HL-60 (cell line): Measurements from ENCODE around the gene TNRC6C.
"Not testable (repeated sequence)": the region's sequence is repeated elsewhere in the genome, so short reads cannot be mapped to it uniquely, and the experiment has no call there.

ENCODE experiments used
- DNase-seq, 2 experiments: peaks; one replicate each; pipeline ENCODE4 v3.0.0-alpha.2; 2010 to 2020; ENCODE audit warnings: low read depth in 1 of 2, low spot score in 1 of 2
- H3K27ac ChIP-seq: fragments of 250-450 bp; sonication (Bioruptor Pico); replicated peaks from 2 replicates; pipeline ENCODE4 v1.5.1; 2020; ENCODE audit warnings: mild to moderate bottlenecking, moderate library complexity
- H3K27me3 ChIP-seq: fragments of 250-450 bp; sonication (Bioruptor Pico); 2 replicates; pipeline ENCODE4 v1.5.1; 2021; ENCODE audit warnings: mild to moderate bottlenecking, moderate library complexity; ENCODE audit not compliant: insufficient read depth, poor library complexity, severe bottlenecking
- H3K4me3 ChIP-seq: replicated peaks from 2 replicates; pipeline ENCODE4 v1.5.1; 2011; ENCODE audit warnings: mild to moderate bottlenecking, control low read depth, low read length; ENCODE audit not compliant: insufficient read depth
- CTCF ChIP-seq: IDR thresholded peaks from one replicate; pipeline ENCODE4 v1.5.1; 2011; ENCODE audit warnings: low read length, control low read depth, inconsistent platforms; ENCODE audit not compliant: insufficient read depth
- GABPA ChIP-seq: IDR thresholded peaks from 2 replicates; pipeline ENCODE4 v1.6.1; 2012; ENCODE audit warnings: low read depth
- POLR2AphosphoS5 ChIP-seq: IDR thresholded peaks from 2 replicates; pipeline ENCODE4 v1.6.1; 2012; ENCODE audit warnings: low read depth
- SPI1 ChIP-seq: IDR thresholded peaks from 2 replicates; pipeline ENCODE4 v1.6.1; 2012; ENCODE audit warnings: low read depth, mild to moderate bottlenecking, borderline replicate concordance
- TF ChIP-seq, protein P1 (sequence below): IDR thresholded peaks from 2 replicates; pipeline ENCODE4 v1.6.1; 2012; ENCODE audit warnings: low read depth; ENCODE audit not compliant: insufficient replicate concordance

The TNRC6C gene

DNA sequence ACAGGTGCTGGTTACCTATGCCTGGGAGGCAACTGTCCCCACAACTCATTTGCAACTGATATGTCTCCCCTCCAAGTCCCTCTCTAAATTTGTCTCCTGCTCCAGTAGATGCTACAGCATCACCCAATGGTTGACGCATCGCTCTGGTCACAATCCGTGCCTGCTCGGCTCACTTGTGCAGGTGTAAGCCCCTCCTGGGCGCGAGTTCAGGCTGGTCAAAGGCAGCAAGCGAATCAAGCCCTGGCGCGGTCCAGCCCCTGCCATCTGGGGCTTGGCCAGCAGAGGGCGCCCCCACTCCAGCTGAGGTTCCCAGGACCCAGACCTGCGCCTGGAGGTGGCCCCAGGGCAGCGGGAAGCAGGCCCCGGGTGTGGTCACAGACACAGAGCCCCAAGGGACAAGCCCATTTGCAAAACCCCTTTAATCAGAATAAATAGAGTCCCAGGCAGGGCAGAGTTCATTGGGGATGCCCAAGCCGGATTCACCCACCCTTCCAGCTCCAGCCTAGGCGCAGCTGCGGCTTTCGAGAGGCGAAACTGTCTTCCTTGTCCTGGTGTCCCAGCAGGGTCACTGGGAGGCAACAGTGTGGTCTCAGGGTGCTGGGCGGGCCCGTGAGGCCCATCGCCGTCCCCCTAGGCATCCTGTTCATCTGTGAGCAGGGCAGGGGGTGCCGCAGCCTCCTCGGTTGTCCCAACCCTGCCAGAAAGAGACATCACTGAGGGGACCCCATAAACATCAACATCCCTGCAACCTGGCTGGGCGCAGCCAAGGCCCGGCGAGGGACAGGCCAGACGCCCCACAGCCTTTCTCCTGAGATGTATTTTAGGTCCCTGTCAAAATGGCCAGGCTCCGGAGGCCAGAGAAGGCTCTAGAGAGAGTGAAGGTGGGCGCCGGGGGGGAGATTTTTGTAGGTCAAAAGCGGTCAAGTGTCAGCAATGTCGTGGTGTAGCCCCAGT lies 154.3 kb downstream of the TNRC6C start:
- DNase-seq = peak in 1 of 2 experiments; percentile 74
- H3K27ac ChIP-seq = no peak overlapping the region
- H3K4me3 ChIP-seq = no peak overlapping the region
- no peak for TF ChIP-seq GABPA
- peak; percentile 94 for TF ChIP-seq CTCF
- no peaks in the 10 kb centered on the region for H3K27me3 ChIP-seq

DNA sequence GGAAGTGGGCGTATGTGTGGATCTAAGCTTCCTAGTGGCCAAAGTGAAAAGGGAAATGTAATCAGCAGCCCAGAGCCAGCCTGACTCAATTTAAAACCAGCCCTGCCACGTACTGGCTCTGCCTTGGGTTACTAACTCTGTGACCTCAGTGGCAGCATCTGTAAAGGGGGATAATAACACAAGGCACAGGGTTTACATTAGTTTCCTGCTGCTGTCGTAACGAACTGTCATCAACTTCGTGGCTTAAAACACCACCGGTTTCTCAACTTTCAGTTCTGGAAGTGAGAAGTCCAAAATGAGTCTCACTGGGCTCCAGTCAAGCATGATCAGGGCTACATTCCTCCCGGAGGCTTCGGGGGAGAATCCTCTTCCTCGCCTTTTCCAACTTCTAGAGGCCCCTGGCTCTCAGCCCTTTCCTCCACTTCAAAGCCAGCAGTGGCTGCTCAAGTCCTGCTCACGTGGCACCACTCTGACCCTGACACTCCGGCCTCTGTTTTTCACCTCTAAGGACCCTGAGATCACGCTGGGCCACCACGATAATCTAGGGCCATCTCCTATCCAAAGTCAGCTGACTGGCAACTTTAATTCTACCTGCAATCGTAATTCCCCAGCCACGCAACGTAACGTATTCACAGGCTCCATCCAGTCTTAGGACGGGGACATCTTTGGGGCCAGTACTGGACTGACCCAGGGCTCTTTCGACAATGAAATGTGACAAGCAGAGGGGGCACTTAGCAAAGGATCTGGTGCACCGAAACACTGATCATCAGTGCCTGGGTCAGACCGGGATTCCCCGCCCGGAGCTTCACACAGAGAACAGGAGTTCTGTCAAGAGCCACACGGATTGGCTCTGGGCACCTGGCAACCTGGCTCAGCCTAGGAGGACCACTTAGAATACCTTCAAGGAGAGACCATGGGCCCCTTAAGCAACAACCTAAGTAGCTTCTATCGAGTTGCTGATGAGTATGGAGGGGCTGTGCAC lies 155.6 kb downstream of the TNRC6C start:
- Histone ChIP-seq H3K27me3 (no peaks in the 10 kb centered on the region), H3K27ac (no peak overlapping the region), H3K4me3 (no peak overlapping the region)
- TF ChIP-seq POLR2AphosphoS5 (no peak; the same call in 1 of the 2 replicates), CTCF (no peak), SPI1 (no peak)
- no peak for DNase-seq

GRCh38 chr17:78114831-78115723 lies 156.6 kb downstream of the TNRC6C start:
- no peaks in the 10 kb centered on the region for H3K27me3 ChIP-seq
- no peak overlapping the region for H3K4me3 ChIP-seq
- TF ChIP-seq CTCF (no peak), GABPA (no peak), SPI1 (no peak), POLR2AphosphoS5 (no peak)
- TF ChIP-seq, protein P1, sequence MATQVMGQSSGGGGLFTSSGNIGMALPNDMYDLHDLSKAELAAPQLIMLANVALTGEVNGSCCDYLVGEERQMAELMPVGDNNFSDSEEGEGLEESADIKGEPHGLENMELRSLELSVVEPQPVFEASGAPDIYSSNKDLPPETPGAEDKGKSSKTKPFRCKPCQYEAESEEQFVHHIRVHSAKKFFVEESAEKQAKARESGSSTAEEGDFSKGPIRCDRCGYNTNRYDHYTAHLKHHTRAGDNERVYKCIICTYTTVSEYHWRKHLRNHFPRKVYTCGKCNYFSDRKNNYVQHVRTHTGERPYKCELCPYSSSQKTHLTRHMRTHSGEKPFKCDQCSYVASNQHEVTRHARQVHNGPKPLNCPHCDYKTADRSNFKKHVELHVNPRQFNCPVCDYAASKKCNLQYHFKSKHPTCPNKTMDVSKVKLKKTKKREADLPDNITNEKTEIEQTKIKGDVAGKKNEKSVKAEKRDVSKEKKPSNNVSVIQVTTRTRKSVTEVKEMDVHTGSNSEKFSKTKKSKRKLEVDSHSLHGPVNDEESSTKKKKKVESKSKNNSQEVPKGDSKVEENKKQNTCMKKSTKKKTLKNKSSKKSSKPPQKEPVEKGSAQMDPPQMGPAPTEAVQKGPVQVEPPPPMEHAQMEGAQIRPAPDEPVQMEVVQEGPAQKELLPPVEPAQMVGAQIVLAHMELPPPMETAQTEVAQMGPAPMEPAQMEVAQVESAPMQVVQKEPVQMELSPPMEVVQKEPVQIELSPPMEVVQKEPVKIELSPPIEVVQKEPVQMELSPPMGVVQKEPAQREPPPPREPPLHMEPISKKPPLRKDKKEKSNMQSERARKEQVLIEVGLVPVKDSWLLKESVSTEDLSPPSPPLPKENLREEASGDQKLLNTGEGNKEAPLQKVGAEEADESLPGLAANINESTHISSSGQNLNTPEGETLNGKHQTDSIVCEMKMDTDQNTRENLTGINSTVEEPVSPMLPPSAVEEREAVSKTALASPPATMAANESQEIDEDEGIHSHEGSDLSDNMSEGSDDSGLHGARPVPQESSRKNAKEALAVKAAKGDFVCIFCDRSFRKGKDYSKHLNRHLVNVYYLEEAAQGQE = no peak
- H3K27ac ChIP-seq = no peak overlapping the region
- DNase-seq = no peak

DNA sequence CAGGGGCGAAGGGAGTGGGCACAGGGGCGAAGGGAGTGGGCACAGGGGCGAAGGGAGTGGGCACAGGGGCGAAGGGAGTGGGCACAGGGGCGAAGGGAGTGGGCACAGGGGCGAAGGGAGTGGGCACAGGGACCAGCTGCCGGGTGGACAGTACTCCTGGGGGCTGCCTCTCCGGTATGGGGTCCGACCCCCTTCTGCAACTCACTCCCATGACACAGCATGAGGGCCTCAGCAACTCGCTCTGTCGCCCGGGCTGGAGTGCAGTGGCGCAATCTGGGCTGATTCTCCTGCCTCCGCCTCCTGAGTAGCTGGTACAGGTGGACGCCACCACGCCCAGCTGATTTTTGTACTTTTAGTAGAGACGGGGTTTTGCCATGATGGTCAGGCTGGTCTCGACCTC lies 157.3 kb downstream of the TNRC6C start:
- H3K27ac ChIP-seq, H3K27me3 ChIP-seq, DNase-seq, H3K4me3 ChIP-seq: not testable (repeated sequence)
